Middle frontal gyrus (tissue), 1 donor: ENCODE data around the gene GPS2.

ENCODE experiments used
- DNase-seq: peaks from one replicate; pipeline ENCODE4 v3.0.0-alpha.2; 2015; ENCODE audit warnings: low spot score; ENCODE audit errors: extremely low spot score

The GPS2 gene

GRCh38 chr17:7318121-7318860 lies 3.1 kb upstream of the GPS2 start:
- DNase-seq, result no peak

- DNase-seq, result no peak
These were observed 2.1 kb upstream of the GPS2 start for GRCh38 chr17:7317161-7317803.

DNA sequence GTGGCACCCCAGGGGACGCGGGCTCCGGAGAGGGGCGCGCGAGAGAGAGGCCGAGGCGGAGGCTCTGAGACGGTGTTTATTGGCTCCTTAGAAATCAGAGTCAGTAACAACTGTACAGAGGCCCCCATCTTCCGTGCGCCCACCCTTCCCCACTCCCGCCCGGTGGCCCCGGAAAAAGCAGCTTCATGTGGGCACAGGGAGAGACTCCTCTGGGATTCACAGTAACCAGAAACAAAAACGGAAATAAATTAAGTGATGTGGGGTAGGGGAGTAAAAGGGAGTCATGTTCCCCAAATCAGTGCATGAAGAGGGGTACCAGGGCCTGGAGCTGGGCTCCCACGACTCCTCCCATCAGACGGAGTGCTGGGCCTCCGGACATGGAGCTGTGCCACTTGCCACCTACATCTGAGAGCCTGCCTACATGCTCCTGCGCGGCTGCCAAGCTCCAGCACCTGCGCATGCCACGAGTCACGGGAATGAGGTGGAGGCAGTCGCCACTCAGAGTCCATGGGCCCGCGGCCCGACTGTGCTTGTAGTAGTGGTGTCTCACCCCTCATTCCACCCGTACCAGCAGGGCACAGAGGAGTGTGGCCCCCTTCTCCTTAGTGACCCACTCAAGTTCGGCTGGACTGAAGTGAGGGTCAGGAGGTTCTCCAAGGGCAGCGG lies 543 bp upstream of the GPS2 start:
- DNase-seq, result no peak

DNA sequence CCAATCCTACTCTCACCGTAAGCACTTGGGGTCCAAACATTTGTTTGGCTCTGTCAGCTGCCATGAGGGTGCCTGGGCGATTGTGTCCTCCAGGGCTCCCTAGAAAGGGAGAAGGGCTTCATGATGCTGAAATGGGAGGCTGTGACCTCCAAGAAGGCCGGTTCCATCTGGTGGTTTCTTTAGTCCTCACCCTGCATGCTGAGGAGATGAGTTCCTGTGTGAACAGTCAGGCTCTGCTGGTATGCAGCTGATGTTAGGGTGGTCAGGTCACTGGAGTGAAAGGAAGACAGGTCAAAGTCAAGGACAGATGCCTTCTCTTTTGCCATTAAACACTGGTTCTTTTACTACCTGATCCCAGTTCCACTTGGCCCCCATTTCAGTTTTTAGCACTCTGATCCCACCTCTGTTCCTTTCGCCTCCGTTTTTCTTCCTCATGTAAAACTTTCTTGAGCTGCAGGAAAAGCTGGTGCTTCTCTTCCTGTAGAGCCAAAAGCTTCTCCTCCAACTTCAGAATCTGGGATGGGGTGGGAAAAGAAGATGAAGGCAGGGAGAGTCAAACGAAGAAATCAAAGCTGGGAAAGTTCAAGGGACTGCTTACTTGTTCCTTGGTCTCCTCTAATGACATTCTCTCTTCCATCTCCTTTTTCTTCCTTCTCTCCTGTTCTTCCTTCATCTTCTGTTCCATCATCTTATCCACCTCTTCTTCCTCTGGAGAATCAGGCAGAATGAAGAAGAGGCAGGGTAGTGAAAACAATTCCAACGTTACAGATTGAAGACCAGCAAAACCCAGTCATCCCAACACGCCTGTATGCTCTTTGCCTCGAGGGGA lies 1.1 kb downstream of the GPS2 start:
- DNase-seq, result no peak

DNA sequence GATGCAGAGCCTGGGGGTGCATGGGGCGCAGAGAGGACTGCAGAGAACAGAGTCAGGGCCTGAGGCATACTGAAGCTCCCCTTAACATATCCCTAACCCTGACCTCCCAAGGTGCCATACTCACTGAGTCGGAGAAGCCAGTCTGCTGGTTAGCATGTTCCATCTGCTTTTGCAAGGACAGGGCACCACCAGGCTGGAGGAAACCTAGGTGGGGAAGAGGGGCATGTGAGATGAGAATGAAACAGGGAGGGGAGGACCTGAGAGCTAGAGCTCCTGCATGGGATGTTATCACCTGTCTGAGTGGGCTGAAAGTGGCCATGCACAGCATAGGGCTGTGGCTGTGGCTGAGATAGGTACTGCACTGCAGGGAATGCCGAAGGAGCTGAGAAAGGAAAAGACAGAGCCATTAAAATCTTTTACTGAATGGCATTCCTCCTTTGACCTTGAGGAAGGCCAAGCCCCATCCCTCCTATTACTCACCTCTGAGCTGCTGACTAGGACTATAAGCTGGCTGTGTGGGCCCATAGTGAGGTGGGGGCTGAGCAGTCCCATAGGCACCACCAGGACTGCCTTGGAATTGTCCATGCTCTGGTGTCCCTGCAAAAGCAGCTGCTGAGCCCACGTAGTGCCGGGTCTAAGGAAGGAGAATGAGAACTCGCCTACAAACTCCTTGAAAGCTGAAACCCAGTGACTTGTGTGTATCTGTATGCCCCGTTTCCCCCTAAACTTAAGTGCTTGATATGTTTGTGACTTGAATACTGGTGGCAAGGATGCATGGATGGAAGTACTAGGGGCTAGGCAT lies 1.9 kb downstream of the GPS2 start:
- DNase-seq, result no peak

DNA sequence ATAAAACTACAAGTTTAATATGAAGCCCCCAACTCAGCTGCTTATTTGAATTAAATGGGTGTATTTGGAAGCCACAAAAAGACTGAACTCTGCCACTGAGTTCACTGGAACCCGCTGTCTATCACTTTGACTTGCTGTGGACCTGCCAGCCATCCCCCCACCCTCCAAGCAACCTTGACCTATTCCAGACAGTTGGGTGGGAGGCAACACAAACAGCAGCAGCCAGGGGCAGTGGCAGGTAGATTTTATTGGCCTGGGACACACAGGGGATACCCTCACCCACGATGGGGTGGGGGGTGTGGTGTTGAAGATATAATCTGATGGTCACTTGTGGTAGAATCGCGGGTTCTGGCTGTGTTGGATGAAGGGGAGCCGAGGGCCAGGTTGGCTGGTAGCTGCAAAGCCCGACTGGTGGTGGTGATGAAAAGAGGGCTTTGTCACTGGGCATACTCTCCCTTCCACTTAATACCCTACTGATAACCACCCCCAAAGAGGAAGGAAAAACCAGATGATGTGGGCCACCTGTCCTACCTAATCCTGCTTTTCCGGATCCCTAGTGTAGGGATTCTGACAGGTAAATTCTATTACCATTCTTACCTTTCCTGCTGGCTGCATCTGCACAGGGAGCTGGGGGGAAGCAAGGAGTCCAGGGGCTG lies 2.6 kb downstream of the GPS2 start:
- no peak for DNase-seq

DNA sequence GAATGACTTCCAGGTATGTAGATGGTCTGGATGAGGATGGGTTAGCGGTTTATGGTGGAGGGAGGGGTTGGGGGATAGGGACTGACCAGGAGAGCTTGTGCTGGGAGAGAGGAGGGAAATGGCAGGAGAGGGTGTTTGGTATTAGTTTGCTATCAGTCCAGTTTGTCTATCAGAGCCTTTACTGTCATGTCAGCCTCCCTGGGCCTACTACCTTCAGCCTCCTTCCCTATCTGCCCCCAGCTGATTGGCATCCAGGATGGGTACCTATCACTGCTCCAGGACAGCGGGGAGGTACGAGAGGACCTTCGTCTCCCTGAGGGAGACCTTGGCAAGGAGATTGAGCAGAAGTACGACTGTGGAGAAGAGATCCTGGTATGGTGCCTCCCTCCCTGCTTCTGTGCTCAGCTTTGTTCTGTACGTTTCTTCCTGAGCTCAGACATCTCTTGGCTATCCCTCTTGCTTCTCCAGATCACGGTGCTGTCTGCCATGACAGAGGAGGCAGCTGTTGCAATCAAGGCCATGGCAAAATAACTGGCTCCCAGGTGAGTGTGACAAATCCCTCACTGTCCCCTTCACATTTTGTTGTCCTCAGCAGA lies 4.0 kb downstream of the GPS2 start:
- DNase-seq, result no peak

DNA sequence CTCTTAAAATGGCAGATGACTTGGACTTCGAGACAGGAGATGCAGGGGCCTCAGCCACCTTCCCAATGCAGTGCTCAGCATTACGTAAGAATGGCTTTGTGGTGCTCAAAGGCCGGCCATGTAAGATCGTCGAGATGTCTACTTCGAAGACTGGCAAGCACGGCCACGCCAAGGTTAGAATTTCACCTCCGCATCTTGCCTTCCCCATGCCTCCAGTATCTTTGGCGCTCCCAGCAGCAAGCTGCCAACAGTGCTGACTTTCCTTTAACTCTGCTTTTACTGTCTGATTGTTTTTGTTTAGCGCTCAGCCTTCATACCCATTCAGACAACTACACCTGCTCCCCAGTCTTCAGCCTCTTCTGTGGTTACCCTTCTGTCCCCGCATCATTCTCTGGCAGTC lies 5.5 kb downstream of the GPS2 start:
- no peak for DNase-seq

- DNase-seq, result no peak
These were observed 6.3 kb downstream of the GPS2 start for GRCh38 chr17:7308625-7309433.

DNA sequence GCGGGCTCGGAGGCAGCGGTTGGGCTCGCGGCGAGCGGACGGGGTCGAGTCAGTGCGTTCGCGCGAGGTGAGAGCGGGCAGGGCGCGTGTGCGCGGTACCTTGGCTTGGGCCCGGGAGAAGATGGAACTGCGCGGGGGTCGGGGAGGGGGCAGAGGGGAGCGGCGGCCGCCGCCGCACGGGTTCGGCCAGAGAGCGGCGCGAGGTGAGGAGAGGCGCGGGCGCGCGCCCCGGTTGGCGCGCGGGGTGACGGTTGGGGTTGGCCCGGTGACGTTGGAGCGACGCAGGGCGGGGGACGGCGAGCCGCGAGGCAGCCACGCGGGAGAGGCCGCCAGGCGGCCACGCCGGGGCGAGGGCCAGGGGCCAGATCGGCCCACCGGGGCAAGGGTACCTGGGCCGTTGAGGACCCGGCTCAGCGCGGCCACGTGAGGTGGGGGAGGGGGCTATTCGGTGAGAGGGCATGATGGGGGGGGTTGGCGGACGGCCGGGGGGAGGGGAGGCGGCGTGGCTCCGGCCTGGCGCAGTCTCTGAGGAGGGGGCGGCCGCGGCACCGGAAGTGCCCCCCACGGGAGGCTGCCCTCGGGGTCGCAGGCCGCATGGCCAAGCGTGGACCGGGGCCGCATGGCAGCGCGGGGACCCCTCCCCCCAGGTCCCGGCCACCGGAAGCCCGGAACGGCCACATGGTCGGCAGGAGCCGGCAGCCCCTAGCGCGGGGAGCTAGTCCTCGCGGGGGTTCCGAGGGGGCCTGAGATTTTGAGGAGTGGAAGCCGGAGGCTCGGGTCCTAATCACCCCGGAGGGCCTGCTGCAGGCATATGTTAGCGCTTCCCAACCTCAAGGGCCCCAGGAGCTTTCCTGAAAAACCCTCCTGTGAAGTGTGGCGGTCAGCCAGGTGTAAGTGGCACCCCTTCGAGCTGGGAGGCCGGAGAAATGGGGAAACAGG lies 7.2 kb downstream of the GPS2 start:
- no peak for DNase-seq

GRCh38 chr17:7306911-7307685 lies 8.1 kb downstream of the GPS2 start, which contains the start of gene EIF5A:
Gene EIF5A (plus strand): TSS chr17:7307628. CDS start chr17:7309636, 2,008 bp downstream.
- DNase-seq, result peak; percentile 99

- no peak for DNase-seq
These were observed 11.0 kb downstream of the GPS2 start for GRCh38 chr17:7304179-7304578.

- peak; percentile 71 for DNase-seq
These were observed 18.8 kb downstream of the GPS2 start for GRCh38 chr17:7296189-7296861.

DNA sequence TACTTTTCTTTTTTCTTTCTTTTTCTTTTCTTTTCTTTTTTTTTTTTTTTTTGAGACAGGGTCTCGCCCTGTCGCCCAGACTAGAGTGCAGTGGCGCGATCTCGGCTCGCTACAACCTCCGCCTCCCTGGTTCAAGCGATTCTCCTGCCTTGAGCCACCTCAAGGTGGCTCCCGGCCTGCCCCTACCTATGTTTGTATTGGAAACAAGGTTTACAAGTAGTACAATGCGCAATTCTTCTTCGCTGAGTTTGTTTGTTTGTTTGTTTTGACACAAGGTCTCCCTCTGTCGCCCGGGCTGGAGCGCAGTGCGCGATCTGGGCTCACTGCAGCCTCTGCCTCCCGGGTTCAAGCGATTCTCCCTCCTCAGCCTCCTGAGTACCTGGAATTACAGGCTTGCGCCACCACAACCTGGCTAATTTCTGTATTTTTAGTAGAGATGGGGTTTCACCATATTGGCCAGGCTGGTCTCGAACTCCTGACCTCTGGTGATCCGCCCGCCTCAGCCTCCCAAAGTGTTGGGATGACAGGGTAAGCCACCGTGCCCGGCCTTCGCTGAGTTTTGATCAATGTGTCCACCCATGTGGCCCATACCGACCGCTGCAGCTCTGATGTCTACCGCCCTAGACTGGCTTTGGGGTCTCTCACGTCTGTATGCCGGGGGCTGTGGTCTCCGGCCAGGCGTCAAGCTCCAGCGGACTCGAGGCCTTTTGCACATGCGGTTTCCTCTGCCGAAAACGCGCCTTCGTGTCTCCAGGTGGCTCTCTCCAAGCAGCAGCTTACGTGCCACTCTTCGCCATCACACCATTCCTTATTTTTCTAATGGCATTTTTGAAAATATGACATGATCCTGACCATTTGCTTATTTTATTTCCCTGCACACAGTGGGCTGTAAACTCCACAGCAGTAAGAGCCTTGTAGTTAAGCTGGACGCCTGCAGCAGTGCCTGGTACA lies 19.7 kb downstream of the GPS2 start:
- no peak for DNase-seq

DNA sequence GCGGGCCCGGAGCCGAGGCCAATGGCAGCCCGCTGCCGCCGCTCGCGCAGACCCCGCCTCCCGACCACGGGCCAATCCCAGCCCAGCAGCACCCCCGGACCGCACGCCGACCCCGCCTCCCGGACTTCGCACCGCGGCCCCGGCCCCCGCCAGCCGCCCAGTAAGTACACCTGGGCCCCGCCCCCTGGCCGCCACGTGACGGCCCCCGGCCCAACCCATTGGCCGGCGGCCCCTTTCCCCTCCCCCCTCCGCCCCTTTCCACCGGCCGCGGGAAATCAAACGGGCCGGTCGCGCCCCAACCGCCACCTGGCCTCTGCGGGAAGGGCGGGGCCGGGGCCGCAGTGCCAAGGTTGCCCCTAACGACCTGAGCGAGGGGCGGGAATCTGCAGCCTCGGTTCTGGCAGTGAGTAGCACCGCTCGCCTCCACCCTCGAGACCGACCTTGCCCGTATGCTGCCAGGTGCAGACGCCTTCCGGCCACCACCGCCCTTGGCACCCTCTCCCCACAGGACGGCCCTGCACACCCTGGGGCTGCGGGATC lies 20.5 kb downstream of the GPS2 start, which contains the start of gene YBX2:
Gene YBX2 (minus strand): TSS at position 26 of the 540 bp plus-strand sequence. CDS start 139 bp downstream, outside the sequence.
- no peak for DNase-seq
